Testis (tissue), 3 donors: Measurements from ENCODE around the gene PPARG. TPM values are rescaled to one million over a fixed set of nuclear protein-coding genes. Genes with fewer than 3 reads are reported as not detected.
"Not testable (repeated sequence)": the region's sequence is repeated elsewhere in the genome, so short reads cannot be mapped to it uniquely, and the experiment has no call there.

Experiments
- DNase-seq: peaks from one replicate; pipeline ENCODE4 v3.0.0-alpha.2; 2019
- H3K27ac ChIP-seq, 2 donors: fragments of 200-600 bp; sonication (generic); one replicate each; pipeline ENCODE4 v1.5.1; 2019
- H3K27me3 ChIP-seq: fragments of 200-600 bp; sonication (generic); one replicate; pipeline ENCODE4 v1.5.1; 2019
- H3K36me3 ChIP-seq: fragments of 200-600 bp; sonication (generic); one replicate; pipeline ENCODE4 v1.5.1; 2017; ENCODE audit warnings: low read depth; ENCODE audit errors: missing control alignments
- H3K4me1 ChIP-seq: fragments of 200-600 bp; sonication (generic); one replicate; pipeline ENCODE4 v1.5.1; 2019
- H3K4me3 ChIP-seq, 2 donors: fragments of 200-600 bp; sonication (generic); one replicate each; pipeline ENCODE4 v1.5.1; 2017 to 2019
- H3K9me3 ChIP-seq: fragments of 200-600 bp; sonication (generic); one replicate; pipeline ENCODE4 v1.5.1; 2017
- POLR2A ChIP-seq: fragments of 450-650 bp; IDR thresholded peaks from one replicate; pipeline ENCODE4 v1.6.1; 2017; ENCODE audit warnings: antibody characterized with exemption, mild to moderate bottlenecking, moderate library complexity
- WGBS, 2 donors: methylation state at CpG; one replicate each; pipeline ENCODE4 v1.1.5; 2018; 5-methylcytosine and 5-hydroxymethylcytosine counted together
- intact Hi-C: fragments of 100-400 bp; cut with DNase I; formaldehyde crosslinking; loops from one replicate; pipeline ENCODE4 v1.15.1; 2023; ENCODE audit warnings: low total_unique reads
- polyA plus RNA-seq: library from polyadenylated mRNA; stranded (reverse); fragments of 350-450 nt; fragmentation: Illumina TruSeq; extraction: RNeasy Lipid Tissue Mini Kit (QIAGEN cat#74804); gene quantifications from one replicate; pipeline ENCODE4 v1.2.3, GENCODE V29; 2014; ENCODE audit warnings: low read depth, low replicate concordance; ENCODE audit not compliant: insufficient read depth
- total RNA-seq, 2 donors: library from RNA; depleted of rRNA; stranded (reverse); fragments of >200 nt; gene quantifications; one replicate each; pipeline ENCODE4 v1.2.3, GENCODE V29; 2016
- TF ChIP-seq, protein P1 (sequence below), 3 experiments: fragments of 450-650 bp in 2 of 3; fragments of 200-600 bp in 1 of 3; sonication (generic) in 1 of 3; IDR thresholded peaks; one replicate each; pipeline ENCODE4 v1.5.1; 2016 to 2019; ENCODE audit warnings: antibody characterized with exemption in 3 of 3, mild to moderate bottlenecking in 2 of 3, moderate library complexity in 1 of 3

The PPARG gene
- total and polyA plus RNA-seq, 3 donors from 2014 or later: 12.1 to 18.7 (median 17.6) TPM

DNA sequence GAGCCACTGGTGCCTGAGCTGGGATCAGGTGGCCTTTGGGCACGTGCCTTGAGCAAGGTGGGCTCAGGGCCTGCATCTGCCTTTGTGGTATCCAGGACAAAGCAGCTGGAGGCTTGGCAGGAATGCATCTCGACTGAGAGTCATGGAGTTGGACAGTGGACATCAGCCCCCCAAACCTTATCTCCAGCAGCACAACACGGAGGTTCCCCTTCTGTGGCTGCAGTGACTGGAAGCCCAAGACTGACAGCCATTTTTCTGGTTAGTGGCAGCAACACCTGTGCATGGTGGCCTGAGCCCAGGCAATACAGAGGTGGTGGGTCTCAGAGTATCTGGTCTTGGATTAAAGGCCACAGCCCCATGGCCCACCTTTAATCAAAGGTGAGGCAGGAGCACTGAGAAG lies 167.6 kb downstream of the PPARG start:
- Histone ChIP-seq H3K4me3 (no peak overlapping the region), H3K27me3 (no peaks in the 10 kb centered on the region), H3K36me3 (no peaks in the 10 kb centered on the region), H3K27ac (no peak overlapping the region), H3K9me3 (no peaks in the 10 kb centered on the region), H3K4me1 (no peaks in the 10 kb centered on the region)
- intact Hi-C loops: no loop called here
- WGBS, 2 donors: 82 to 96% methylated on average over 3 of the region's 3 CpGs
- no peak for DNase-seq
- TF ChIP-seq, protein P1, sequence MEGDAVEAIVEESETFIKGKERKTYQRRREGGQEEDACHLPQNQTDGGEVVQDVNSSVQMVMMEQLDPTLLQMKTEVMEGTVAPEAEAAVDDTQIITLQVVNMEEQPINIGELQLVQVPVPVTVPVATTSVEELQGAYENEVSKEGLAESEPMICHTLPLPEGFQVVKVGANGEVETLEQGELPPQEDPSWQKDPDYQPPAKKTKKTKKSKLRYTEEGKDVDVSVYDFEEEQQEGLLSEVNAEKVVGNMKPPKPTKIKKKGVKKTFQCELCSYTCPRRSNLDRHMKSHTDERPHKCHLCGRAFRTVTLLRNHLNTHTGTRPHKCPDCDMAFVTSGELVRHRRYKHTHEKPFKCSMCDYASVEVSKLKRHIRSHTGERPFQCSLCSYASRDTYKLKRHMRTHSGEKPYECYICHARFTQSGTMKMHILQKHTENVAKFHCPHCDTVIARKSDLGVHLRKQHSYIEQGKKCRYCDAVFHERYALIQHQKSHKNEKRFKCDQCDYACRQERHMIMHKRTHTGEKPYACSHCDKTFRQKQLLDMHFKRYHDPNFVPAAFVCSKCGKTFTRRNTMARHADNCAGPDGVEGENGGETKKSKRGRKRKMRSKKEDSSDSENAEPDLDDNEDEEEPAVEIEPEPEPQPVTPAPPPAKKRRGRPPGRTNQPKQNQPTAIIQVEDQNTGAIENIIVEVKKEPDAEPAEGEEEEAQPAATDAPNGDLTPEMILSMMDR (IDR thresholded peaks at IDR 0.05): no peak
- TF ChIP-seq POLR2A: no peak

DNA sequence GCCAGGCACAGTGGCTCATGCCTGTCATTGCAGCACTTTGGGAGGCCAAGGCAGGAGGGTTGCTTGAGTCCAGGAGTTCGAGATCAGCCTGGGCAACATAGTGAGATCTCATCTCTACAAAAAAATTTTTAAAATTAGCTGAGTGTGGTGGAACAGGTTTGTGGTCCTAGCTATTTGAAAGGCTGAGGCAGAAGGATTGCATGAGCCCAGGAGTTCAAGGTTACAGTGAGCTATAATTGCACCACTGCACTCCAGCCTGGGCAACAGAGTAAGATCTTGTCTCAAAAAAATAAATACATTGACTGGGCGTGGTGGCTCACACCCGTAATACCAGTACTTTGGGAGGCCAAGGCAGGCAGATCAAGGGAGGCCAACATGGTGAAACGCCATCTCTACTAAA lies 168.5 kb downstream of the PPARG start:
- intact Hi-C loops, H3K27ac ChIP-seq, H3K36me3 ChIP-seq, H3K4me1 ChIP-seq, H3K9me3 ChIP-seq, H3K4me3 ChIP-seq, H3K27me3 ChIP-seq, DNase-seq: not testable (repeated sequence)
- 85 to 88% methylated on average over 4 of the region's 4 CpGs for WGBS, 2 donors

DNA sequence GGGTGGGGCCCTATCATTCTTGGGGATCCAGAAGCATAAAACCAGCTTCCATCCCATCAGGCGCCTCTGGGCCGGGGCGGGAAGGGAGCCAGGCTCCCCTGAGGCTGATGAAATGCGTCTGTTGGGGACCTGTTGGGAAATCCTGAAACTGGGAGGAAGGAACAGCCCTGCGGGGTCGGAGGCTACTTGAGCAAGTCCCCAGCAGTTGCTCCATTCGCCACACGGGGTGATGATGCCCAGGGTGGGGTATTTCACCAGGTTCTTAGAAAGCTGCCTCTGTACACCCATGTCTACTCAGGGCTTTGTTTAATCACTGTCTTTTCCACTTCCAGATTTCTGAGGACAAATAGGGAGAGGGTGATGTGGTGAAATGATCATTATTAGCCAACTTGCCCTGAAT lies 170.0 kb downstream of the PPARG start:
- 80 to 85% methylated on average over 1 to 8 of the region's 8 CpGs for WGBS, 2 donors
- Histone ChIP-seq H3K27ac (no peak overlapping the region), H3K36me3 (no peaks in the 10 kb centered on the region), H3K9me3 (no peaks in the 10 kb centered on the region), H3K27me3 (no peaks in the 10 kb centered on the region), H3K4me1 (no peaks in the 10 kb centered on the region), H3K4me3 (no peak overlapping the region)
- intact Hi-C loops: no loop called here
- no peak for TF ChIP-seq POLR2A
- TF ChIP-seq, protein P1 (IDR thresholded peaks at IDR 0.05): no peak
- no peak for DNase-seq

DNA sequence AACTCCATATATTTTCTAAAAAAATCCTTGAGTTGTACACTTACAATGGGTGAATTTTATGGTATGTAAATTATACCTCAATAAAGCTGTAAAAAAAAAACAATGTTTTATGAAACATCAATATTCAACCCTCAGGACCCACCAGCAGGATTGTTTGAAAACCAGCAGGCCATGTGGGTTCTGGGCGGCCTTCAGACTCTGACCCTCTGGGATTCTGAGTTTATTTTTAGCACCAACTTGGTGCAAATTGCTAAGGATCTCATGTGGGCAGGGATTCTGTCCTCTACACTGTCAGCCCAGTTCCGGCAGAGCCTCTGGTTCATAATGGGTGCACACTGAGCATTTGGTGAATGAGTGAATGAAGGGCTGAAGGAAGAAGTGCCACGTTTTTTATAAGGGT lies 171.3 kb downstream of the PPARG start:
- Histone ChIP-seq H3K27me3 (no peaks in the 10 kb centered on the region), H3K27ac (no peak overlapping the region), H3K4me1 (no peaks in the 10 kb centered on the region), H3K9me3 (no peaks in the 10 kb centered on the region), H3K4me3 (no peak overlapping the region), H3K36me3 (no peaks in the 10 kb centered on the region)
- DNase-seq: no peak
- WGBS, 2 donors: 82 to 83% methylated on average over 3 of the region's 3 CpGs
- TF ChIP-seq, protein P1 (IDR thresholded peaks at IDR 0.05): no peak
- no peak for TF ChIP-seq POLR2A
- intact Hi-C loops: no loop called here

DNA sequence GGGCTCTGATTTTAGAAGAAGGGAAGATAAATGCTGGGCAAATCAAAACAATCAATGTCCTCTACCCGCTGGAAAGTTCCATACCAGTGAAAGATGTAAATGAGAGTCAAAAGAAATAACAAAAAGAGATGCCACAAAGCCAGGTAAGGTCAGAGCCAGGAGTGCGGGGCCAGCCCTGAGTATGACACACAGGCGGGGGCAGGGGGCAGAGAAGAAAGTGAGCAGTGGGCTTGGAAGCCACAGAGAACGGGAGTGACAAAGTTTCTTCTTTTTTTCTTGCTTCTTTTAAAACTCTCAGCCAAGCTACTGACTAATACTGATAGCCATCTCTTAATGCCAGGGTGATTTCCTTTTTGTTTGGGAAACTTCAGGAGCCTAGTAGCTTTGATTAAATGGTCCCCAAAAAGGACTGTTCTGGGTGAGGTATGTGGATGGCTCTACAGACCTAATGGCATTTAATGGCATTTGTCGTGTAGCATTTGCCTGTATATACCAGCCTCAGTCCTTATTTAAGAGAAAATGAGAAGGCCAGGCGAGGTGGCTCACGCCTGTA lies 172.3 kb downstream of the PPARG start:
- Histone ChIP-seq H3K4me1 (no peaks in the 10 kb centered on the region), H3K27ac (no peak overlapping the region), H3K36me3 (no peaks in the 10 kb centered on the region), H3K27me3 (no peaks in the 10 kb centered on the region), H3K9me3 (no peaks in the 10 kb centered on the region), H3K4me3 (no peak overlapping the region)
- intact Hi-C loops: no loop called here
- WGBS, 2 donors: 90 to 91% methylated on average over 7 of the region's 7 CpGs
- TF ChIP-seq POLR2A: no peak
- TF ChIP-seq, protein P1 (IDR thresholded peaks at IDR 0.05): no peak
- DNase-seq: no peak
